HG03139 (cell line): ENCODE measurements around the gene OGT.
A peak's percentile ranks its signal among the peaks of the same experiment; 100 is the strongest.

Experiments used
- ATAC-seq: cut with Tn5 transposase; IDR thresholded peaks from one replicate; pipeline ENCODE4 v1.9.1; 2021; ENCODE audit not compliant: unreplicated experiment

OGT gene

DNA sequence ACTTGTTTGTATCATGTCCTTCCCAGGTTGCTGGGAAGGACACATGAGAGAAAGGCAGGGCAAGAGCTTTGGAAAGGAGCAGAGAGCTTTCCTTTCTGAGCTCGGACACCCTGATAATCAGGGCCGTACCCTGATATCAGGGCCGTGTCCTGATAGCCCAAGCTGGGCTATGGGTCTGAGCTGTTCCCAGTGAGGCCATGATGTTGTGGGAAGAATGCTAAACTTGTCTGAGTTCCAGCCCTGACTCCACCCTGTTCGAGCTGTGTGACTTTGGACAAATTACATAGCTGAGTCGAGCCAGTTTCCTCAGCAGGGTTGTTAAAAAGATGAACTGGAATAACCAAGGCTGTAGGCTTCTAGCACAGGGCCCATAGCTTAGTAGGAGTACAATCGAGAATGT lies 88.7 kb downstream of the OGT start:
- no peak for ATAC-seq

DNA sequence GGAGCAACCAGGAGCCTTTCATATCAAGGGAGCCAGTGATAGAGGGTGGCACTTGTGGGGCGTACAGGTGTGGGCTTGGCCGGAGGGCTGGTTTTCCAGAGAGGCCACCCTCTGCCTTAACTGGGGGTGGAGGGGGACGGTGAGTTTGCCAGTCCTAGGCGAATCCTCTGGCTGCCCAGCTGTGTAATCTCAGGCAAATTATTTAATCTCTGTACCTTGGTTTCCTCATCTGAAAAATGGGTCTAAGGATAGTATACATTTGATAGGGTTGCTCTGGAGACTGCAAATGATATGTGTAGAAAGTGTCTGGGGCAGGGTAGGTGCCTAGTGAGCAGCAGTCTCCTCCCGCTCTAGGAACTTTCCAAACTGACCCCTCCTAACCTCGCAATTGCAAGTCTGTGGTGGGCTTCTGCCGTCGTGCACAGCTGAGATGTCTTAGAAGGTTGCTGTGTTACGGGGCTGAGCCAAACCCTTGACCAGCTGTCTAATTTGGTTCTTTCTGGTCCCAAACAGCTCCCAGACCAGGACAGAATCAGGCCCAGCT lies 89.2 kb downstream of the OGT start:
- ATAC-seq = no peak

DNA sequence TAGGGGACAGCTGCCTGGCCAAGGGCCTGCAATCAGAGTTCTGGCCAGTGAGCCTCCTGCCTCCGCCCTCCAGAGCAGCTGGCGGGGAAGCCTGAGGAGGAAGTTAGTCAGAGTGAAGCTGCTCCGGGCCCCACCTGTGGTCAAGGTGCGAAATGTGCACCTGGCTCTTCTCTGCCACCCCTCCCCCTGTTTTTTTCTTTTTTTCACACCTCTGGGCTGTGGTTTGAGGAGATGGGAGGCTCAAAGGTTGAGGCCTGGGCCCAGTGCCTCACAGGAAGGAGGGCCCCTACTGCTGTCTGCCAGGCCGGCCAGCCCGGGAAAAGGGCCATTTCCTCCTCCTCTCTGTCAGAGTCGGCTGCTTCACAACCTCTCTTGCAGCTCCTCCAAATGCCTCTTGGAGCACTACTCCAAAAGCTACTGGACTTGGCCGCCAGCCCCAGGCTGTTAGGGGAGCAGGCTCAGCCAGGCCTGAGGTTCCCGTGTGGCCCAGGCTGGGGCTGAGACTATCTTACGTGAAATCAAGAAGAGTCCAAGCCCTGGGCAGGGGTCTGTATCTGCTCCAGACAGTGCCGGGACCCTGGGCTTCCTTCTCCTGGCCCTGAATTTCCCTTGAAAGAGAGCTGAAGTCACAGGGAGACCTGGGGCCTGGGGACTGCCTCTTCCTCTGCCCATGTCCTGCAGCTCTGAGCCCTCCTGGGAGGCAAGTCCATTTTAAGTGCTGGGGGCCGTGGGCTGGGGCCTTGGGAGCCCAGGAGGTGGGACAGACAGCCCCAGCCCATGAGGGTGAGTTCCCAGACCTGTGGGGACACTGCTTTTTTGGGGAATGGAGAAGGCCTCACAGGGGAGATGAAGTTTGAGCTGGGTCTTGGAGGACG lies 89.9 kb downstream of the OGT start:
- ATAC-seq = peak; percentile 70

DNA sequence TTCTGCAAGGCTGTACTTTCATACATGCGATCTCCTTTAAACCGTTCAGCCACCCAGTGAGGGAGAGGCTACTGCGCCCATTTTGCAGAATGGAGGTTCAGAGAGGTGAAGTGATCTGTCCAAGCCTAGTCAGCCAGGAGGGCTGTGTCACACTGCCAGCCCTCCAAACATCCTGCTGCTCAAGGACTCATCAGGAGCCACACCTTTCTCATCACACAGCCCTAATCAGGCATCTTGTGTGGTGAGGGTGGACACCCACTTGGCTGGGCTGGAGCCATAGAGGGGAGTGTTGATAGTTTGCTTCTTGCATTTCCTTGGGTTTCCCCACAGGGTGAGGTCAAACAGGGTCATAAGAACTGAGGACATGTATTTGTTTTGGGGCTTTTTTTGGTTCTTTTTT lies 90.8 kb downstream of the OGT start:
- no peak for ATAC-seq

DNA sequence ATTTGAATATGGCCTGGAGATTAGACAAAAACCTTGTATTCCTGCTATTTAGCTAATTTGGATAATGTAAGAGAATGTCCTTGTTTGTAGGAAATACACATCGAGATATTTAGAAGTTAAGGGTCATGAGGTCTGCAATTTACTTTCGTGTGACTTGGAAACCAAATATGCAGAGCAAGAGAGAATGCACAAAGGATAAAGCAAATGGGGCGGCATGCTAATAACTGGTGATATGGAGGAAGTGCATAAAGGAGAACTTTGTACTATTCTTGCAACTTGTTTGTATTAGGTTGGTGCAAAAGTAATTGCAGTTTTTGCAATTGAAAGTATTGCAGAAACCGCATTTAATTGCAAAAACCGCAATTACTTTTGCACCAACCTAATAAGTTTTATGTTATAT lies 92.6 kb downstream of the OGT start:
- ATAC-seq = no peak
